GM12865 (cell line): ENCODE measurements around the gene DPPA5.
"Not testable (repeated sequence)": the region's sequence is repeated elsewhere in the genome, so short reads cannot be mapped to it uniquely, and the experiment has no call there.

ENCODE experiments used
- DNase-seq: peaks from one replicate; pipeline ENCODE4 v3.0.0; 2010; ENCODE audit warnings: low read depth
- H3K4me3 ChIP-seq: 2 replicates; pipeline ENCODE4 v1.5.1; 2011; ENCODE audit warnings: mild to moderate bottlenecking, low read depth, low read length, control low read depth
- TF ChIP-seq, protein P1 (sequence below): IDR thresholded peaks from 2 replicates; pipeline ENCODE4 v1.5.1; 2011; ENCODE audit warnings: low read length, control low read depth, low read depth, inconsistent platforms; ENCODE audit not compliant: insufficient read depth; ENCODE audit errors: missing control alignments

Gene DPPA5

DNA sequence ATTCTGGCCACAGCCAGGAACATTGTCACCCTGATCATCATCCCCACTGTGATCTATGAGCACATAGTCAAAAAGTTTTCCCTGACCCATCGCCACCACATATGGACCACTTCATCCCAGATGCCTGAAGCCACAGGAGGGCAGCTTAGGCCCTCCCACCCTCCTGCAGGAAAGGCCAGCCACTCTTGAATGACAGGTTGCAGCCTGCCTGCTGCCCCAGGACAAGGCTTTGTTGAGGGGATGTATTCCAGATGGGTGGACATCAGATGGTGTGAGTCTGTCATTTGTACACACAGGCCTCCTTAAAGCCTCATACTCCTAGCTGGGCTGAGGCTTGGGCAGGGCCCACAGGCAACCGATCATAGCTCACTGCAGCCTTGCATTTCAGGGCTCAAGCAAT lies 30.8 kb downstream of the DPPA5 start:
- TF ChIP-seq, protein P1, sequence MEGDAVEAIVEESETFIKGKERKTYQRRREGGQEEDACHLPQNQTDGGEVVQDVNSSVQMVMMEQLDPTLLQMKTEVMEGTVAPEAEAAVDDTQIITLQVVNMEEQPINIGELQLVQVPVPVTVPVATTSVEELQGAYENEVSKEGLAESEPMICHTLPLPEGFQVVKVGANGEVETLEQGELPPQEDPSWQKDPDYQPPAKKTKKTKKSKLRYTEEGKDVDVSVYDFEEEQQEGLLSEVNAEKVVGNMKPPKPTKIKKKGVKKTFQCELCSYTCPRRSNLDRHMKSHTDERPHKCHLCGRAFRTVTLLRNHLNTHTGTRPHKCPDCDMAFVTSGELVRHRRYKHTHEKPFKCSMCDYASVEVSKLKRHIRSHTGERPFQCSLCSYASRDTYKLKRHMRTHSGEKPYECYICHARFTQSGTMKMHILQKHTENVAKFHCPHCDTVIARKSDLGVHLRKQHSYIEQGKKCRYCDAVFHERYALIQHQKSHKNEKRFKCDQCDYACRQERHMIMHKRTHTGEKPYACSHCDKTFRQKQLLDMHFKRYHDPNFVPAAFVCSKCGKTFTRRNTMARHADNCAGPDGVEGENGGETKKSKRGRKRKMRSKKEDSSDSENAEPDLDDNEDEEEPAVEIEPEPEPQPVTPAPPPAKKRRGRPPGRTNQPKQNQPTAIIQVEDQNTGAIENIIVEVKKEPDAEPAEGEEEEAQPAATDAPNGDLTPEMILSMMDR: no peak
- no peak overlapping the region for H3K4me3 ChIP-seq
- DNase-seq: no peak

DNA sequence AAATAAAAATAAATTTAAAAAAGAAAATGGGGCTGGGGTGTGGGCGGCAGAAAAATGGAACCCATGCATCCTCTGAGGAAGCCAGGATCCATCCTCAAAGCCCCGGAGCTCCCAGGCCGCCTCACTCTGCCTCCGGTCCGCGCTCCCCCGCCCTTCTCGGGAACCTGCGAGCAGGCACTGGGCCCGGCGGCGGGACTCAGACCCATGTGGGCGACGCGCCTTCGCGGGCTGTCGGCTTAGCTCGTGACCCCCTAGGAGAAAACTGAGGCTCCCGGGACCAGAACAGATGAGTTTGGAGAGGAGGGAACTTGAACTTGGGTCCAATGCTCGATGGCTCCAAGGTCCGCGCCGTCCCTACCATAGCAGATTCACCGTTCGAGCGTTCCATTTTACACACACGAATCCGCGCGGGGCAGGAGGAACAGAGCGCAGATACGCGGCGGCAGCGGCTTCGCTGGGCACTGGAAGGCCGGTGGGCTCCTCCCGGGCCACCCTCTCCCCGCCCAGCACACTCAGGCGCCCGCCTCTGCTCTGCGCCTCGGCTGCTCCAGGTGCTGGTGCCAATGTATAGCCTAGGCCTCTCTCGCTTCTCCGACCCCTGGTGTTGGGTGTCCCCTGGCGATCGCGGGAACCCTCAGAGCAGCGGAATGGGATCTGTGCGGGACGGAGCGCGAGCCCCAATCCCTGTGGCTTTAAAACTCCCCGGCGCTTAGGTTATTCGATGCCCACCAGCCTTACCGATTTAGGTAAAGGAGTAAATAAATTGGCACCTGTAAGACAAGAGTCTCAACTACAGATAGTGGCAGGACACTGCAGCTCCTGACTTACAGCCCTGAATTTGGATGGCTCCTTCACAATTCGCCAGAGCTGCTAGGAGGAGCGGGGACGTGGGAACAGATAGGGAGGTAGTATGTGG lies 39.2 kb downstream of the DPPA5 start:
- TF ChIP-seq, protein P1: no peak
- DNase-seq: no peak
- H3K4me3 ChIP-seq: no peak overlapping the region

DNA sequence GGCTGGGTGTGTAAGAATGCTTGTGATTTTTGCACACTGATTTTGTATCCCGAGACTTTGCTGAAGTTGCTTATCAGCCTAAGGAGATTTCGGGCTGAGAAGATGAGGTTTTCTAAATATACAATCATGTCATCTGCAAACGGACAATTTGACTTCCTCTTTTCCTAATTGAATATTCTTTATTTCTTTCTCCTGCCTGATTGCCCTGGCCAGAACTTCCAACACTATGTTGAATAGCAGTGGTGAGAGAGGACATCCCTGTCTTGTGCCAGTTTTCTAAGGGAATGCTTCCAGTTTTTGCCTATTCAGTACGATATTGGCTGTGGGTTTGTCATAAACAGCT lies 43.6 kb downstream of the DPPA5 start:
- not testable (repeated sequence) for DNase-seq
- H3K4me3 ChIP-seq: peak overlapping the region; percentile 79

DNA sequence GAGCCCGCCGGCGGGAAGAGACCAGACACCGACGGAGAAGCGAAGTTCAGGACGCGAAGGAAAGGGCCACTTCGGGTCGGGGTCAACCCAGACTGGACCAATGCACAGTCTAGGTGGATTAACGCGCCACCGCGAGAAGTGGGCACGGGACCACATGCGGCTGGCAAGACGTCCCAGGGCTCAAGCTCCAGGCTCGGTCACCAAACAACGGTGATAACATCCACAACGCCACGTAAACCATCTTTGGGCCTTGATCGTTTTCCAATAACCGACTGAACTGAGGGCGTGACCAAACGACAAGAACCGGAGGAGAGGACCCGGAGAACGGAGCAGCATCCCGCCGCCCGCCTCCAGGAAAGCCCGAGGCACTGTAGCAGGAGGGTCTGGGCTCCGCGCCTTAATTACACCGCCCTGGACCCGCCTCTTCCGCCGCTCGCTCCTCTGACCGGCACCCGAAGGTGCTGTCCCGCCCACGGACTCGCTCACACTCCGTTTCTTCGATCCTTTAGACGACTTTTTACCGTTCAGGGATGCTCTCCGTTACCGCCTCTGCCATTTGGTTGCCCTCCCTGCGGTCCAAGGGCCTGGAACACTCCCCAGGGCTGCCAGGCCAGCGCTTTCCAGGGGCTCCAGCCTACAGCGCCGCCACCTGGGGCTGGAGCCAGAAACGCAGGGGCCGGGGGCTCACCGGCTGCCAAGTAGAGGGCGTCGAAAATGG lies 44.1 kb downstream of the DPPA5 start:
- TF ChIP-seq, protein P1: peak; percentile 58
- peak; percentile 83 for DNase-seq
- peak overlapping the region; percentile 79 for H3K4me3 ChIP-seq

DNA sequence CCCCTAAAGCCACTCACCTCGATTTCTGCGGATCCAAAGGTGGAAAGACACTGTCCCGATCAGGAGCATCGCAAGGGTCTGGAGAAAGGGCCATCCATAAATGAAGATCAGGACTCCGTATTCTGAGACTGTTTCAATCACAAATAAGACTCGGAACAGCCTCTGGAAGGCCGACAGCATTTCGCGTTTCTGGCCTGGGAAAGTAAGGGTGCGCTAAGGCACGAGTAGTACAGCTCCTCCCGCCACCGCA lies 44.6 kb downstream of the DPPA5 start:
- no peak for DNase-seq
- TF ChIP-seq, protein P1: no peak

DNA sequence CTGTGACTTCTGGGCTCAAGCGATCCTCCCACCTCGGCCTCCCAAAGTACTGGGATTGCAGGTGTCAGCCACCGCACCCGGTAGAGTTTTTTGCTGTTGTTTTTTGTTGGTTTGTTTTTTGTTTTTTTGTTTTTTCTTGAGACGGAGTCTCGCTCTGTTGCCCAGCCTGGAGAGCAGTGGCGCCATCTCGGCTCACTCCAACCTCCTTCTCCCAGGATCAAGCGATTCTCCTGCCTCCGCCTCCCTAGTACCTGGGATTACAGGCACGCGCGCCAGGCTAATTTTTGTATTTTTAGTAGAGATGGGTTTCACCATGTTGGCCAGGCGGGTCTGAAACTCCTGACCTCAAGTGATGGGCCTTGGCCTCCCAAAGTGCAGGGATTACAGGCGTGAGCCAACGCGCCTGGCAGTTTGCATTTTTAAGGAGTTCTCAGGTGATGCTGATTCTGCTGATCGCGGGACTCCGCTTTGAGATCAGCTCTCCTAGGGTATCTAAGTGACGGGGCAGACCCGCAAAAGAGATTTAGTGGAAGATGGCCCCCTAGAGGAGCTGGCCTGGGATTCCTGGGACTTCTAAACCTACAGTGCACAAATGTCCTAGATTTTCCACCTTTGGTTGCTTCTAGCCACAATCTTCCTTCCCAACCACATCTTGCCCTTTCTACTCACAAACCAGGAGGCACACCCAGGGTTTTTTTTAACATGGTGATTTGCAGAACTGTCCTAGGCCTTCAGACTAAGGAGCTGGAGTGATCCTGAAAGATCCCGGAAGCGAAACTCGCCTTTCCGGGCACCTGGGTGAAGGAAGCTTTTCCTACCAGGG lies 45.2 kb downstream of the DPPA5 start:
- DNase-seq: peak; percentile 28
- TF ChIP-seq, protein P1: no peak
- peak overlapping the region; percentile 79 for H3K4me3 ChIP-seq

More for the DNA sequence above, 44.6 kb downstream of the DPPA5 start:
- H3K4me3 ChIP-seq: peak overlapping the region; percentile 79

DNA sequence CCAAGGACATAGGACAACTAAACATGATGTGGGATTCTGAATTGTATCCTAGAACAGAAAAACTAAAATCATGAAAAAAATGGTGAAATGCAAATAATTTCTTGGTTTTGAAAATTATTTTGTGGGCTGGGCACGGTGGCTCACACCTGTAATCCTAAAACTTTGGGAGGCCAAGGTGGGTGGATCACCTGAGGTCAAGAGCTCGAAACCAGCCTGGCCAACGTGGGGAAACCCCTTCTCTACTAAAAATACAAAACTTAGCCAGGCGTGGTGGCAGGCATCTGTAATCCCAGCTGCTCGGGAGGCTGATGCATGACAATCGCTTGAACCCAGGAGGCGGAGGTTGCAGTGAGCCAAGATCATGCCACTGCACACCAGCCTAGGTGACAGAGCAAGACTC lies 50.3 kb downstream of the DPPA5 start:
- DNase-seq: peak; percentile 56
- not testable (repeated sequence) for H3K4me3 ChIP-seq
